ENCODE data around the gene PTAR1.

PTAR1 gene

GRCh38 chr9:69719367-69719766, 40.4 kb downstream of the PTAR1 start:
- H3K4me3 ChIP-seq (ENCODE audit: low read depth, low read length), result no peak overlapping the region
- no peaks in the 10 kb centered on the region for H3K4me1 ChIP-seq (ENCODE audit: control insufficient read depth, insufficient read depth, low read length, unreplicated experiment)
- no peak overlapping the region for H3K27ac ChIP-seq (ENCODE audit: low read depth, low read length)
- H3K79me2 ChIP-seq (ENCODE audit: control insufficient read depth, insufficient read depth, low read length, unreplicated experiment), result no peaks in the 10 kb centered on the region
- H3K36me3 ChIP-seq (ENCODE audit: insufficient read depth, low read length), result peaks cover 19% of the 10 kb centered on the region
- H2AFZ ChIP-seq (ENCODE audit: low read length, unreplicated experiment), result no peak overlapping the region
- no peaks in the 10 kb centered on the region for H3K27me3 ChIP-seq (ENCODE audit: insufficient read depth, low read length)

DNA sequence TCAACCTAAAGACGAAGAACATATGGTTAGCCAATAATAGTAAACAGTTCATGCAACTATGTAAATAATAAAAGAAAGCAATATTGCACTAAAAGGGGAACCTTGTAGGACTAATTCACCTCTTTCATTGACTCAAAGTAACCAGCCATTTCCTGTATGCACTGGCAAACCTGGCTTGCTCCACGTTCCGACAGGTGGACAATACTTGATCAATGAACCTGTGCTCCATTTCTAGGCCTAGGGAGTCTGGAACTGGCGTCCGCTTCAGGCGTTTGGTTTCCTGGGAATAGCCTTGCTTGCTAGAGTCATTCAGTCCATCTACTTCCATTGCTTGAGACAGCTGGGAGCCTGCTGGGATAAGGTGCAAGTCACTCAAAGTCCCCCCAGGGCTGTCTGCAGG, 41.6 kb downstream of the PTAR1 start:
- H3K36me3 ChIP-seq (ENCODE audit: insufficient read depth, low read length), result peaks cover 12% of the 10 kb centered on the region

DNA sequence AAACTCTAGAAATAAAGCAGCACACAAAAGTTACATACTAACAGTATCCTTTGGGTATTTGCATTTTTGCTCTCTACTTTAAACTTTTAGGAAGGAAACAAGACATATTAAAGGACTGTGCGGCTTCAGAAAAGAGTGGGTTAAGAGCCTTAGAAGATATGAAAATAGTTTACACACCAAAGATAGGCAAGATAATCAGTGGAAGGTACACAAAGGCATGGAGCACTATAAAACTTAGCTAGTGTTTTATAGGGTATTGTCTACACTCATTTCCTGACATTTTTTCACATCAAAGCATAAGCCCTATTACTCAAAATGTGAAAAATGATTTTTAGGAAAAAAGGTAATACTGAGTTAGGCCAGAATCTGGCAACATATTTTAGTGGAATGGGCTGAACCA, 44.0 kb downstream of the PTAR1 start:
- Histone ChIP-seq H3K4me1 (ENCODE audit: control insufficient read depth, insufficient read depth, low read length, unreplicated experiment) (no peaks in the 10 kb centered on the region), H3K36me3 (ENCODE audit: insufficient read depth, low read length) (peaks cover 3% of the 10 kb centered on the region), H3K4me3 (ENCODE audit: low read depth, low read length) (no peak overlapping the region), H3K27me3 (ENCODE audit: insufficient read depth, low read length) (no peaks in the 10 kb centered on the region), H3K79me2 (ENCODE audit: control insufficient read depth, insufficient read depth, low read length, unreplicated experiment) (no peaks in the 10 kb centered on the region), H3K27ac (ENCODE audit: low read depth, low read length) (no peak overlapping the region), H2AFZ (ENCODE audit: low read length, unreplicated experiment) (no peak overlapping the region)

More for the DNA sequence above, 41.6 kb downstream of the PTAR1 start:
- Histone ChIP-seq H2AFZ (ENCODE audit: low read length, unreplicated experiment) (no peak overlapping the region), H3K4me1 (ENCODE audit: control insufficient read depth, insufficient read depth, low read length, unreplicated experiment) (no peaks in the 10 kb centered on the region), H3K27me3 (ENCODE audit: insufficient read depth, low read length) (no peaks in the 10 kb centered on the region), H3K79me2 (ENCODE audit: control insufficient read depth, insufficient read depth, low read length, unreplicated experiment) (no peaks in the 10 kb centered on the region), H3K27ac (ENCODE audit: low read depth, low read length) (no peak overlapping the region), H3K4me3 (ENCODE audit: low read depth, low read length) (no peak overlapping the region)

GRCh38 chr9:69715096-69715495, 44.7 kb downstream of the PTAR1 start:
- H3K36me3 ChIP-seq (ENCODE audit: insufficient read depth, low read length), result peaks cover 3% of the 10 kb centered on the region

GRCh38 chr9:69697475-69697874, 62.3 kb downstream of the PTAR1 start:
- no peaks in the 10 kb centered on the region for H3K79me2 ChIP-seq (ENCODE audit: control insufficient read depth, insufficient read depth, low read length, unreplicated experiment)
- H3K27ac ChIP-seq (ENCODE audit: low read depth, low read length), result no peak overlapping the region
- H3K4me3 ChIP-seq (ENCODE audit: low read depth, low read length), result no peak overlapping the region
- no peaks in the 10 kb centered on the region for H3K4me1 ChIP-seq (ENCODE audit: control insufficient read depth, insufficient read depth, low read length, unreplicated experiment)
- H2AFZ ChIP-seq (ENCODE audit: low read length, unreplicated experiment), result no peak overlapping the region
- H3K27me3 ChIP-seq (ENCODE audit: insufficient read depth, low read length), result no peaks in the 10 kb centered on the region
- H3K36me3 ChIP-seq (ENCODE audit: insufficient read depth, low read length), result no peaks in the 10 kb centered on the region

More at GRCh38 chr9:69715096-69715495, 44.7 kb downstream of the PTAR1 start:
- Histone ChIP-seq H3K27me3 (ENCODE audit: insufficient read depth, low read length) (no peaks in the 10 kb centered on the region), H3K4me3 (ENCODE audit: low read depth, low read length) (no peak overlapping the region), H3K79me2 (ENCODE audit: control insufficient read depth, insufficient read depth, low read length, unreplicated experiment) (no peaks in the 10 kb centered on the region), H3K4me1 (ENCODE audit: control insufficient read depth, insufficient read depth, low read length, unreplicated experiment) (no peaks in the 10 kb centered on the region), H3K27ac (ENCODE audit: low read depth, low read length) (no peak overlapping the region), H2AFZ (ENCODE audit: low read length, unreplicated experiment) (no peak overlapping the region)

DNA sequence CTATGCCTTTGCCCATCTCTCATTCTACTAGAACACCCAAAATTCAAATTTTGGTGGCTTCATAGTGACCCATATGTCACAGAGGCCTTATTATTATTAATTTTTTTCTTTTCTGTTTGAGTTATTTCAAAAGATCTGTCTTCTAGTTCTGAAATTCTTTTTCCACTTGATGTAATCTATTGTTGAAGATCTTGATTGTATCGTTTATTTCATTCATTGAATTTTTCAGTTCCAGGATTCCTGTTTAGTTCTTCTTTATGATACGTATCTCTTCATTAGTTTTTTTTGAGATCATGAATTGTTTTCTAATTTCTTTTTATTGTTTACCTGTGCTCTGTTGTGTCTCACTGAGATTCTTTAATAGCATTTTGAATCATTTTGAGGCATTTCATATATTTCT, 63.0 kb downstream of the PTAR1 start:
- Histone ChIP-seq H2AFZ (ENCODE audit: low read length, unreplicated experiment) (no peak overlapping the region), H3K4me3 (ENCODE audit: low read depth, low read length) (no peak overlapping the region), H3K36me3 (ENCODE audit: insufficient read depth, low read length) (no peaks in the 10 kb centered on the region), H3K4me1 (ENCODE audit: control insufficient read depth, insufficient read depth, low read length, unreplicated experiment) (no peaks in the 10 kb centered on the region), H3K27ac (ENCODE audit: low read depth, low read length) (no peak overlapping the region), H3K27me3 (ENCODE audit: insufficient read depth, low read length) (no peaks in the 10 kb centered on the region), H3K79me2 (ENCODE audit: control insufficient read depth, insufficient read depth, low read length, unreplicated experiment) (no peaks in the 10 kb centered on the region)

GRCh38 chr9:69689991-69690538, 69.7 kb downstream of the PTAR1 start:
- Histone ChIP-seq H3K79me2 (ENCODE audit: control insufficient read depth, insufficient read depth, low read length, unreplicated experiment) (no peaks in the 10 kb centered on the region), H3K27ac (ENCODE audit: low read depth, low read length) (no peak overlapping the region), H2AFZ (ENCODE audit: low read length, unreplicated experiment) (no peak overlapping the region), H3K27me3 (ENCODE audit: insufficient read depth, low read length) (no peaks in the 10 kb centered on the region), H3K4me1 (ENCODE audit: control insufficient read depth, insufficient read depth, low read length, unreplicated experiment) (no peaks in the 10 kb centered on the region), H3K4me3 (ENCODE audit: low read depth, low read length) (no peak overlapping the region), H3K36me3 (ENCODE audit: insufficient read depth, low read length) (no peaks in the 10 kb centered on the region)

GRCh38 chr9:69683927-69684326, 75.9 kb downstream of the PTAR1 start:
- no peaks in the 10 kb centered on the region for H3K79me2 ChIP-seq (ENCODE audit: control insufficient read depth, insufficient read depth, low read length, unreplicated experiment)
- no peaks in the 10 kb centered on the region for H3K27me3 ChIP-seq (ENCODE audit: insufficient read depth, low read length)
- H3K36me3 ChIP-seq (ENCODE audit: insufficient read depth, low read length), result no peaks in the 10 kb centered on the region
- H3K27ac ChIP-seq (ENCODE audit: low read depth, low read length), result no peak overlapping the region
- H2AFZ ChIP-seq (ENCODE audit: low read length, unreplicated experiment), result no peak overlapping the region
- no peak overlapping the region for H3K4me3 ChIP-seq (ENCODE audit: low read depth, low read length)
- H3K4me1 ChIP-seq (ENCODE audit: control insufficient read depth, insufficient read depth, low read length, unreplicated experiment), result no peaks in the 10 kb centered on the region

DNA sequence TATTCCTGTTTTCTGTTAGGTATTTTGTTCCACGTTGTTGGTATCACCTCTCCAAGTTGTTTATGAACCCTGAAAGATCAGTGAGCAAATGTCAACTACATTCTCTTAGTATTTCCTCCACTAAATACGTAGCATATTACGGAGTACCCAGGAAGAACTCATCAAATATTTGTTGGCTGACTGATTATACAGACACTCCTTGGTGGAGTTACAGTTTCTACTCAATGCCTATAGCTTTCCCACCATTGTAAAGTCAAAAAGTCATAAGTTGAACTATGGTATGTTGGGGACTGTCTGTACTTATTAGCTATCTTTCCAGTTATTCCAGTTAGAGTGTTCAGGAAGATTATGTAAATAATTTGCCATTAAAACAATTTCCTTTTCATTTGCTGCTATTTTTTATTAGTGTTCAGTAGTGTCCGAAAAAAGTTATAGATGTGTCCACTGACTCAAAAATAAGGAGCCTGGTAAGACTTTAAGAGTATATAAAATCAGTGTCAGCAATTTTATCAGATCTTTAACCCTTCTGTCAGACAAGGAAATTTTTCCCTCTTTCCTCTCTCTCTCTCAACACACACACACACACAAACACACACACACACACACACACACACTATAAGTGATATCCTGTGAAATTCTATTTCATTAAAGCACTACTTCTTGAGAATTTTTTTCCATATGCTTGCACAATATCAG, 80.8 kb downstream of the PTAR1 start:
- Histone ChIP-seq H3K4me3 (ENCODE audit: low read depth, low read length) (no peak overlapping the region), H3K27me3 (ENCODE audit: insufficient read depth, low read length) (no peaks in the 10 kb centered on the region), H2AFZ (ENCODE audit: low read length, unreplicated experiment) (no peak overlapping the region), H3K4me1 (ENCODE audit: control insufficient read depth, insufficient read depth, low read length, unreplicated experiment) (peaks cover 15% of the 10 kb centered on the region), H3K79me2 (ENCODE audit: control insufficient read depth, insufficient read depth, low read length, unreplicated experiment) (no peaks in the 10 kb centered on the region), H3K36me3 (ENCODE audit: insufficient read depth, low read length) (no peaks in the 10 kb centered on the region), H3K27ac (ENCODE audit: low read depth, low read length) (no peak overlapping the region)

DNA sequence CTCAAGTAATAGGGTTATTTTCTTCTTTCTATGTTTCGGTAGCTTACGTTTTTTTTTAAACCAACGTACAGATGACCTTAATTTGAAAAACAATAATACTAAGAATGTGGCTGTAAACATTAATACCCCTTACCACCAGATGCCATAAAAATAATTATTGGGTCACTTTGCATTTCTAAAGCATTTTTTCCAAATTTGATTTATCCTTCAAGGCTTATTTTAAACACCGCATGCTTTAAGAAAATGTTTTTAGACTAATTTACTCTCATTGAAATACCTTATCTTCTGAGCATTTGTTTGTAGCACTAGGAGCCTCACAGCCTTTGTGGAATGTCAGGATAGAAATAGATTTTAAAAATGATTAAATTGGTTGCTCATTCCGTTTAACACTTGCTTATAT, 81.9 kb downstream of the PTAR1 start:
- no peak overlapping the region for H3K4me3 ChIP-seq (ENCODE audit: low read depth, low read length)
- H3K27me3 ChIP-seq (ENCODE audit: insufficient read depth, low read length), result no peaks in the 10 kb centered on the region
- no peaks in the 10 kb centered on the region for H3K36me3 ChIP-seq (ENCODE audit: insufficient read depth, low read length)
- peaks cover 20% of the 10 kb centered on the region for H3K4me1 ChIP-seq (ENCODE audit: control insufficient read depth, insufficient read depth, low read length, unreplicated experiment)
- no peak overlapping the region for H2AFZ ChIP-seq (ENCODE audit: low read length, unreplicated experiment)
- H3K27ac ChIP-seq (ENCODE audit: low read depth, low read length), result no peak overlapping the region
- H3K79me2 ChIP-seq (ENCODE audit: control insufficient read depth, insufficient read depth, low read length, unreplicated experiment), result no peaks in the 10 kb centered on the region

DNA sequence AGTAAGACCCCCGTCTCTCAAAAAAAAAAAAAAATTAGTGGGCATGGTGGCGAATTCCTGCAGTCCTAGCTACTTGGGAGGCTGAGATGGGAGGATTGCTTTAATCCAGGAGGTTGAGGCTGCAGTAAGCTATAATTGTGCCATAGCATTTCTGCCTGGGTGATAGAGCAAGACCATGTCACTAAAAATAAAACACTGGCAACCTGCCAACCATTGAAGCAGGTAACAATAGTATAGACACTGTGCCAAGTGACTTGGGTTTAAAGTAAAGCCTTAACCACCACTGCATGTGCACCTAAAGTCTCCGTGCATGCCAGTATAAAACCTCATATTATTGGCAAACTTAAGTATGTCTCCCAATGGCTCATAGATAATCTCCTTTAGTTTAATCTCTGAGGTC, 84.2 kb downstream of the PTAR1 start:
- Histone ChIP-seq H3K27me3 (ENCODE audit: insufficient read depth, low read length) (no peaks in the 10 kb centered on the region), H3K79me2 (ENCODE audit: control insufficient read depth, insufficient read depth, low read length, unreplicated experiment) (no peaks in the 10 kb centered on the region), H3K4me3 (ENCODE audit: low read depth, low read length) (peak overlapping the region; percentile 41; the same call in 1 of the 2 replicates), H3K36me3 (ENCODE audit: insufficient read depth, low read length) (no peaks in the 10 kb centered on the region), H2AFZ (ENCODE audit: low read length, unreplicated experiment) (no peak overlapping the region), H3K27ac (ENCODE audit: low read depth, low read length) (peak overlapping the region; percentile 53), H3K4me1 (ENCODE audit: control insufficient read depth, insufficient read depth, low read length, unreplicated experiment) (peaks cover 20% of the 10 kb centered on the region)

Data from ACC112 (cell line).